Stomach (tissue), 4 donors: Measurements from ENCODE around the gene FIS1.

Experiments
- CTCF ChIP-seq, 7 experiments: fragments of 450-650 bp in 4 of 7; fragments of 200-600 bp in 3 of 7; sonication (generic) in 3 of 7; IDR thresholded peaks; one replicate each; pipeline ENCODE4 v1.5.1; 2016 to 2019; ENCODE audit warnings: antibody characterized with exemption in 7 of 7, control low read depth in 2 of 7, mild to moderate bottlenecking in 1 of 7
- POLR2A ChIP-seq, 4 donors: fragments of 450-650 bp; IDR thresholded peaks; one replicate each; pipeline ENCODE4 v1.6.1; 2016; ENCODE audit warnings: antibody characterized with exemption in 4 of 4, control low read depth in 2 of 4, mild to moderate bottlenecking in 1 of 4, moderate library complexity in 1 of 4
- POLR2AphosphoS5 ChIP-seq, 3 donors: sonication (generic); formaldehyde crosslinking; IDR thresholded peaks; one replicate each; pipeline ENCODE4 v1.6.1; 2016; ENCODE audit warnings: antibody characterized with exemption in 3 of 3

GRCh38 chr7:101239951-101240220 is 5.0 kb downstream of the FIS1 start:
- TF ChIP-seq CTCF (IDR thresholded peaks at IDR 0.05): no peak
- no peak for TF ChIP-seq POLR2A (IDR thresholded peaks at IDR 0.05)
- no peak for TF ChIP-seq POLR2AphosphoS5 (IDR thresholded peaks at IDR 0.05)
